HFFc6 (cell line): ENCODE measurements around the gene MITF. TPM values are rescaled to one million over a fixed set of nuclear protein-coding genes. Genes with fewer than 3 reads are reported as not detected.

Experiments used
- DNase-seq: peaks from one replicate; pipeline ENCODE4 v3.0.0-alpha.2; 2018
- H3K27ac Mint-ChIP-seq: 2 replicates; pipeline ENCODE4 v1.8.0; 2020; ENCODE audit warnings: mild to moderate bottlenecking, mixed read lengths
- H3K27me3 Mint-ChIP-seq: 2 replicates; pipeline ENCODE4 v1.8.0; 2021; ENCODE audit warnings: mild to moderate bottlenecking, moderate library complexity, mixed read lengths; ENCODE audit not compliant: insufficient read depth
- H3K36me3 Mint-ChIP-seq: 2 replicates; pipeline ENCODE4 v1.8.0; 2021; ENCODE audit warnings: low read depth, mixed read lengths
- H3K4me1 Mint-ChIP-seq: 2 replicates; pipeline ENCODE4 v1.8.0; 2020; ENCODE audit warnings: low read depth, mixed read lengths
- H3K4me3 Mint-ChIP-seq: 2 replicates; pipeline ENCODE4 v1.8.0; 2020; ENCODE audit warnings: mild to moderate bottlenecking, moderate library complexity, mixed read lengths
- H3K9me3 Mint-ChIP-seq: 2 replicates; pipeline ENCODE4 v1.8.0; 2020; ENCODE audit warnings: mild to moderate bottlenecking, mixed read lengths
- CTCF ChIP-seq: fragments of 200-600 bp; sonication (generic); IDR thresholded peaks from 2 replicates; pipeline ENCODE4 v1.5.0; 2021; ENCODE audit warnings: antibody characterized with exemption, mild to moderate bottlenecking
- total RNA-seq, 6 experiments: library from RNA; stranded (reverse); fragmentation: NEBNext Ultra II Directional; extraction: Animal tissue kit (Norgen Biotek cat#: 25700); gene quantifications; 2 replicates in 1 of 6; 3 replicates in 5 of 6; pipeline ENCODE4 v1.2.3, GENCODE V29; 2021

Gene MITF
- total RNA-seq, 6 experiments from 2014 or later = 23.3 to 38.2 (median 25.7) TPM

GRCh38 chr3:69738315-69738714 lies 949 bp upstream of the MITF start:
- no peak for DNase-seq
- Mint-ChIP-seq H3K4me3 (peak overlapping the region; percentile 96), H3K27ac (peak overlapping the region; percentile 56)

GRCh38 chr3:69738859-69739203 lies 433 bp upstream of the MITF start:
- no peak for TF ChIP-seq CTCF
- no peak for DNase-seq
- peak overlapping the region; percentile 56 for H3K27ac Mint-ChIP-seq
- peaks cover 50% of the 10 kb centered on the region for H3K4me1 Mint-ChIP-seq
- no peaks in the 10 kb centered on the region for H3K9me3 Mint-ChIP-seq
- peaks cover 4% of the 10 kb centered on the region for H3K27me3 Mint-ChIP-seq
- H3K36me3 Mint-ChIP-seq = no peaks in the 10 kb centered on the region
- peak overlapping the region; percentile 96 for H3K4me3 Mint-ChIP-seq

More at GRCh38 chr3:69738315-69738714, 949 bp upstream of the MITF start:
- Mint-ChIP-seq H3K36me3 (no peaks in the 10 kb centered on the region), H3K27me3 (peaks cover 8% of the 10 kb centered on the region), H3K4me1 (peaks cover 45% of the 10 kb centered on the region), H3K9me3 (no peaks in the 10 kb centered on the region)
- no peak for TF ChIP-seq CTCF

GRCh38 chr3:69740103-69741021 lies 1.1 kb downstream of the MITF start:
- H3K27me3 Mint-ChIP-seq = no peaks in the 10 kb centered on the region; the same call in none of the 2 replicates
- H3K36me3 Mint-ChIP-seq = no peaks in the 10 kb centered on the region
- peaks cover 62% of the 10 kb centered on the region for H3K4me1 Mint-ChIP-seq
- peak overlapping the region; percentile 50 for H3K27ac Mint-ChIP-seq
- no peak for DNase-seq
- H3K4me3 Mint-ChIP-seq = peak overlapping the region; percentile 95
- H3K9me3 Mint-ChIP-seq = no peaks in the 10 kb centered on the region
- TF ChIP-seq CTCF = no peak

- Mint-ChIP-seq H3K36me3 (no peaks in the 10 kb centered on the region), H3K9me3 (no peaks in the 10 kb centered on the region), H3K27ac (peak overlapping the region; percentile 50), H3K27me3 (no peaks in the 10 kb centered on the region; the same call in none of the 2 replicates), H3K4me1 (peaks cover 71% of the 10 kb centered on the region), H3K4me3 (peak overlapping the region; percentile 95)
- DNase-seq = no peak
- TF ChIP-seq CTCF = no peak
Observed at GRCh38 chr3:69741032-69741767, 1.9 kb downstream of the MITF start.

- no peaks in the 10 kb centered on the region for H3K36me3 Mint-ChIP-seq
- peaks cover 80% of the 10 kb centered on the region for H3K4me1 Mint-ChIP-seq
- no peaks in the 10 kb centered on the region; the same call in none of the 2 replicates for H3K27me3 Mint-ChIP-seq
- H3K9me3 Mint-ChIP-seq = no peaks in the 10 kb centered on the region
- H3K27ac Mint-ChIP-seq = no peak overlapping the region
- TF ChIP-seq CTCF = no peak
- no peak overlapping the region for H3K4me3 Mint-ChIP-seq
- DNase-seq = no peak
Observed at GRCh38 chr3:69742391-69742790, 3.1 kb downstream of the MITF start.
